GM19397 (cell line): ENCODE data around the gene PDXK.
"Not testable (repeated sequence)": the region's sequence is repeated elsewhere in the genome, so short reads cannot be mapped to it uniquely, and the experiment has no call there.

Experiments used
- ATAC-seq: cut with Tn5 transposase; IDR thresholded peaks from one replicate; pipeline ENCODE4 v1.9.1; 2021; ENCODE audit warnings: mild to moderate bottlenecking, moderate library complexity; ENCODE audit not compliant: unreplicated experiment

The PDXK gene

DNA sequence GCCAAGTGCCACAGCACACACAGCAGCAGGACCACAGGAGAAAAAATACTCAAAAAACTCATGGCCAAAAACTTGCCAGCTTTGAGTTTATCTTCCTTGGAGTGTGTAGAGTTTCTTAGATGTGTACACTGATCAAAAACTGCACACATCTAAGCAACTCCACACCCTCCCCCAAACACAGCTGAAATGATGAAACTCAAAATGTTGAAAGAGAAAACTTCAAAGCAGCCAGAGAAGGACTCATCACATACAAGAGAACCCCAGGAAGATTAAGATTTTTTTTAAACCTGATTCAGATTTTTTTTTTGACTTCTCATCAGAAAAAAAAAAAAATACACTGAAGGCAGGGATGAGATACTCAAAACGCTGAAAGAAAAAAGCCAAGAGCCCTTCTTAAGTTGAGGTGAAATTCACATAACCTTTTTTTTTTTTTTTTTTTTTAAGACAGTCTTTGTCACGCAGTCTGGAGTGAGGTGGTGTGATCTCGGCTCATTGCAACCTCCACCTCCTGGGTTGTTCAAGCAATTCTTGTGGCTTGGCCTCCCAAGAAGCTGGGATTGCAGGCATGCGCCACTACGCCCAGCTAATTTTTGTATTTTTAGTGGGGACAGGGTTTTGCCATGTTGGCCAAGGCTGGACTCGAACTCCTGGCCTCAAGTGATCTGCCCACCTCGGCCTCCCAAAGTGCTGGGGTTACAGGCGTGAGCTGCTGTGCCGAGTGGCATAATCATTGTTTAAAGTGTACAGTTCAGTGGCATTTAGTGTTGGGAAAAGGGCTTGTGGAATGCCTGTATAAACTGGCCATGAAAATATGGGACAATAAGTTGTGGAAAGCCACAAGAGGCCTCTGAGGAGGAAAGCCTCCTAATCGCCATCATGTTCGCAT is 20.9 kb upstream of the PDXK start:
- no peak for ATAC-seq

DNA sequence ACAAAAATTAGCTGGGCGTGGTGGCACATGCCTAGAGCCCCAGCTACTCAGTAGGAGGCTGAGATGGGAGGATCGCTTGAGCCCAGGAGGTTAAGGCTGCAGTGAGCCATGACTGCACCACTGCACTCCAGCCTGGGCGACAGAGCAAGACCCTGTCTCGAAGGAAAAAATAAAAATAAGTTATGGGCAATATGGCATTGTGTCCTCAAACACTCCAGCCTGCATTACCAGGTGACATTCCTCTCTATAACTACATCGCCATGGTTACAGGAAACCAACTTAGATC is 19.5 kb upstream of the PDXK start:
- not testable (repeated sequence) for ATAC-seq

DNA sequence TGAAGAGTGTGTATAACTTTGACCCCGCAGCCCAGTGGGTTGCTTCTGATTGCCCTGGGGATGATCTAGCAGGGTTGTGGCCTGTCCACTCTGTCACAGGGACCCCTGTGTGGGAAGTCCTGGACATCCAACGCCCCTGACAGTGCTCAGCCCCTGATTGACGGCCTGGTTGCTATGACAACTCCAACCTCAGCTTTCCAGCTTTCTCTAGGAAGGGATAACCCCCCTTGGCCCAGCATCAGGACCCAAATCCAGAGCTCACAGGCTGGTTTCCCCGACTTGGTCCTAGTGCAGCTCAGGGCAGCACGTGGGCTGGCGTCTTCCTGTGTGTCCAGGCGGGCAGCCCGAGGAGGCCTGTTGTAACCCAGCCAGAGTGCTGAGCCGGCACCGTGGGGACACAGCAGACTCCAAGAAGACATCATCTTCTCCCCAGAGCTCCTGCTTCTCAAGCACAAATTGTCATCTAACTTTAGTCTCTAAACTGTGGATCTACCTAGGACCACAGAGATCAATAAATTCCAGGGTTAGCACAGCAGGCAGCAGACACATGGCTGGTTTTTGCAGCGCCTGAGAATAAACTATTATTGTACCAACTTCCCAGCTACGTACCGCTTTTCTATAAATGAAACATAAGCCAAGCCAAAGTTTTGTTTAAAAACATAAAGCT is 18.9 kb upstream of the PDXK start:
- ATAC-seq, result no peak

GRCh38 chr21:43701936-43702784 is 16.8 kb upstream of the PDXK start:
- no peak for ATAC-seq

GRCh38 chr21:43702785-43703034 is 16.2 kb upstream of the PDXK start:
- no peak for ATAC-seq

- ATAC-seq, result no peak
Measured at GRCh38 chr21:43703035-43703880, 15.7 kb upstream of the PDXK start.

DNA sequence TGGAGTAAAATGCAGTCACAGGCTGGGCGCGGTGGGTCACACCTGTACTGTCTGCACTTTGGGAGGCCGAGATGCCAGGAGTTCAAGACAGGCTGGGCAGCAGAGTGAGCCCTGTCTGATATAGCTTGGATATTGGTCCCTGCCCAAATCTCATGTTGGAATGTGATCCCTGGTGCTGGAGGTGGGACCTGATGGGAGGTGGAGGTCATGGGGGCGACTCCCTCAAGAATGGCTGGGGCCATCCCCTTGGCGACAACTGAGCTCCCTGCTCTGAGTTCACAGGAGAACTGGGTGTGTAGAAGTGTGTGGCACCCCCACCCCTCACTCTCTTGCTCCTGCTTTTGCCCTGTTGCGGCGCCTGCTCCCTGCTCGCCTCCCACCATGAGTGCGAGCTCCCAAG is 11.5 kb upstream of the PDXK start:
- no peak for ATAC-seq

DNA sequence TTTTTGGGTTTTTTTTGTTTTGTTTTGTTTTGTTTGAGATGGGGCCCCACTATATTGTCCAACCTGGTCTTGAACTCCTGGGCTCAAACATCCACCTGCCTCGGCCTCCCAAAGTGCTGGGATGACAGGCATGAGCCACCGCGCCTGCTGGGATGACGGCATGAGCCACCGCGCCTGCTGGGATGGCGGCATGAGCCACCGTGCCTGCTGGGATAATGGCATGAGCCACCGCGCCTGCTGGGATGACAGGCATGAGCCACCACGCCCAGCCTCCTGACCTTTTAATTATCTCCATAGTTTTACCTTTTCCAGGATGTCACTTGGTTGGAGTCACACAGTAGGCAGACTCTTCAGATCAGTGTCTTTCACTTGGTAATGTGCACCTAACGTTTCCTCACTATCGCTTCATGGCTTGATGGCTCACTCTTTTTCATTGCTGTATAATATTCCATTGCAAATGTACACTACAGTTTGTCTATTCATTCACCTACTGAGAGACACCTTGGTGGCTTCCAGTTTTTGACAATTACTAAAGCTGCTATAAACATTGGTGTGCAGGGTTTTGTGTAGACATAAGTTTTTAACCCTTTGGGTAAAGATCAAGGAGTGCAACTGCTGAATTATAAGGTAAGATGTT is 10.1 kb upstream of the PDXK start:
- no peak for ATAC-seq

- ATAC-seq, result no peak
Measured at GRCh38 chr21:43712268-43712942, 6.5 kb upstream of the PDXK start.

- not testable (repeated sequence) for ATAC-seq
Measured at GRCh38 chr21:43713123-43713522, 5.8 kb upstream of the PDXK start.

DNA sequence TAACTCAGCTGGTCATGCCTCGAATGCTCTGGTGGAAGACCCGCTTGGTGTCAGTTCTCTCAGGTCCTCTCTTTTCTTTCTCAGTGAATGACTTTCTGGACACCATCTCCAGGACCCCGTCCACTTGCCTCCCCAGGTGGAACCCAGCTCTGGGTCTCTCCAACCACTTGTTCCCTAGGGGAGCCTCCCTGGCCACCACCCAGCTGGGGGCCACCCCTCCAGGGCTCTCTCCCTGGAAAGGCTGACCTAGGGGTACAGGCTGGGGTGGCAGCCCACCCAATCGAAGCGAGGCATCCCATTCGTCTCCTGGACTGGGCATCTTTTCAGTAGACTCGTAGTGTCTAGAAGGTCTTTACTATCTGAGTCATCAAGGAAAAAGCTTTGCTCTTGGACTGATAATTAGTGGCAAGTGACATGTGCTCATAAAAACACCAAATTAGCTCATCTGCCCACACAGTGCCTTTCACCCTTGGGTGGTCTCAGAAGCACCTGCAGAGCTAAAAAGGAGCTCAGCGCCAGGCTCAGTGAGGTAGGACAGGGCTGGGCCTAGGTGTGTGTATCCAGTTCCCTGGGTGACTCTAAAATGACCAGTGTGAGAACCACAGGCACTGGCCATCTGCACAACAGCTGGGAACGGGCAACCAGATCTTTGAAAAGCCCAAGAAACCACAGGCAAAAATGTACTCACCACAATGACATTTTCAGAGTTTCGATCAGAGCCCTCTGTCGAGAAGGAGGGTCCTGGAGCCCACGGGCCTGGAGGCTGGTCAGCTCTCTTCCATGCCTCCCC is 2.4 kb upstream of the PDXK start:
- no peak for ATAC-seq

DNA sequence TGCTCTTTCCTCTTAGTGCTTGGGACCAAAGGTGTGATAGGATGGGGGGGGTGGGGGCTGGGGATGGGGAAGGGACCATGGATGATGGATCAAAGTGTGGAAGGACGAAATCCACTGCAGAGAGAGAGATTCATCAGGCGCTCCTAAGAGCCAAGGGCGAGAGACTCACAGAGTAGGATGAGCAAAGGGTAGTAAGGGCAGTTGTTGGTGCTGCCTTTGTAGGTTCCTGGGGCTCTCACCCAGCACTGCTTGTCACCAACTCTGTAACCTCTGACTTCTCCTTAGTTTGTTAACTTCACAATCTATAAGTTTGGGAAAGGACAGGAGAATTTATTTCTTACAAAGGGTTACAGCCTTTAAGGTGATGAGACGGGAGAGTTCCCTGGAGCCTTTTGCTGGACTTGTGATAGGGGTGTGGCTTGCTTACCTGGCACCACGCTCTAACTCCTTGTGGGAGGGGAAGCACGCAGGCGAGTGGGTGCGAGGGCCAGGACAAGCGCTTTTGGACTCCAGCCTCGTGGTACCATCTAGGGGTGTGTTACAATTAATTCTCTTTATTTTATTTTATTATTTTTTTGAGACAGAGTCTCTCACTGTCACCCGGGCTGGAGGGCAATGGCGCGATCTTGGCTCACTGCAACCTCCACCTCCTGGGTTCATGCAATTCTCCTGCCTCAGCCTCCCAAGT is 1.6 kb upstream of the PDXK start:
- ATAC-seq, result no peak

- no peak for ATAC-seq
Measured at GRCh38 chr21:43717967-43718871, 710 bp upstream of the PDXK start.

- ATAC-seq, result peak; percentile 5
Measured at GRCh38 chr21:43719748-43720538, 1.0 kb downstream of the PDXK start.

DNA sequence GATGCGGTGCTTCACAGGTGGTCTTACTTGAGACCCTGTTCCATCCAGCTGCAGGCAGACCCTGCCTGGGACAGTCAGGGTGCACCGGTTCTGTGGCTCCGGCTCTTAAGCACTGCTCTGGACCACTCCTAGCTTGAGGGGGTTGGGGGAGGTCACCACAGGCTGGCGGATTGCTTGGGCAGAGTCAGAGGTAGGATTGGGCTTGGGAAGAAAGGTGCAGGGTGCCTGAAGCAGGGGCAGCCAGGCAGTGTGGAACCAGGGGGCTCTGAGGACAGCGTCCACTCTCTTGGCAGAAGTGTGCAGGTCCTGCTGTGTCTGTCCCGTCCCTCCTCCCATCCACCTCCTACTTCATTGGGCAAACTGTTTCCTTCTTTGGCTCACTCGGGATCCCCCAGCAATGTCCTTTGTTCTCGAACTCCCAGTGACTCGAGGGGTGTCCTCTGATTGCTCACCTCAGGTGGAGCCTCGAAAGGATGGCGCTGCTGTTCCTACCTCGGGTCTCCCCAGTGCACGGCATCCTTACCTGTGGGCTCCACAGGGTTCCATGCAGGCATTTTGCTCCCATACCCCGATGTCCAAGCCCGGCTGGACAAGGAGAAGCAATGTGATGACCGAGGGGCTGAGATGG is 1.7 kb downstream of the PDXK start:
- ATAC-seq, result no peak

DNA sequence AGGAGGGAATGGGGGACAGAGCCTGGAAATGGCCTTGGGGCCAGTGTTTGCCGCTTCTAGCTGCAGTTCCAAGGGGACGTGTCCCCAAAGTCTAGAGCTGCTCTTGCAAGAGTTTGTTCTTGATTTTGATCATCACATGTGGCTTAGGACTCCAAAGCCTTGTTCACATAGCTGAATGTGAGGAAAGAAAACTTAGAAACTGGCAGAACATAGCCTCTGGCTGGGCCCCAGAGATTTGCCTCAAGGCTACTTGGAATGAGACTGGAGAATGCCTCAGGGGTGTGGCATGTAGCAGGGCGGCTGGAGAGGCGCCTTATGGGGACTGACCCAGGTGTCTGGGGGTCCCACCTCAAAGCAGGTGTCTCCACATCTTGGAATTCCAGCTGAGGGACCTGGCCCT is 2.3 kb downstream of the PDXK start:
- ATAC-seq, result no peak
